ENCODE results near the gene ASMTL. TPM values are rescaled to one million over a fixed set of nuclear protein-coding genes. Genes with fewer than 3 reads are reported as not detected.

The ASMTL gene
- total and polyA plus RNA-seq, 2 of the 13 experiments (the other 11 are each of a cell fraction or from before 2014, with no cell fraction given) = 5.6 to 16.3 TPM

DNA sequence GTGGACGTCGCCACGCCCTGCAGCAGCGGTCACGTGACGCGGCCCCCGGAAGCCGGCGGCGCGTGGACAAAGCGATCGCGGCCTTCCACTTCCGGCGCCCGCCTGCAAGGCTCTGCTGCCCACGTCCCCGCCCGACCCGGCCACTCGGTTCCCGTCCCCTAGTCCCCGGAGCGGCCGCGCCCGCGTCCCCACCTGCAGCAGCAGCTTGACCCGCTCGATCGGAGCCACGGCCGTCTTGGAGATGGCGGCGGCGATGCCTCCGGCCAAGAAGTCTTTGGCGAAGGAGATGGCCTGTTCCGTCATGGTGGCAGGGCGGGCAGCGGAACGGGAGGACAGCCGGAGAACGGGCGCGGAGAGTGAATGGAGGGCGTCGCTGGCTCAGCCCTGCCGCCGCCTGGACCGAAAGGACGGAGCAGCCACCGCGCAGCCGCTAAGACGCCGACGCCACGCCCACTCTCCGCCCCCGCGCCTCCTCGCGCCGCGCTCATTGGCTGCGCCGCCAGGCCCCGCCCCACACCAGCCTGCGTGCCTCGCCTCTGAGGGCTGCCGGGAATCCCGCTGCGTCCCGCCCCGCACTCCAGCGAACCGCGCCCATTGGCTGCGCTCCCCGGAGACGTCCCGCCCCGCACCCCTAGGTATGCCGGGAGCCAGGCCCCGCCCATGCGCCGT, 60.9 kb downstream of the ASMTL start, which contains the start of gene SLC25A6 (continued):
- TF ChIP-seq CAMTA2 (CRISPR knock-in tag; IDR thresholded peaks at IDR 0.05; ENCODE audit: borderline replicate concordance) (peak; percentile 79), MIER3 (CRISPR knock-in tag; IDR thresholded peaks at IDR 0.05; ENCODE audit: borderline replicate concordance) (no peak), ZBTB3 (CRISPR knock-in tag; IDR thresholded peaks at IDR 0.05; ENCODE audit: borderline replicate concordance, low read depth) (no peak), ZNF33B (CRISPR knock-in tag; IDR thresholded peaks at IDR 0.05) (0 out of 2 replicates have a peak, but pooled peaks have one; percentile 49), U2AF2 (IDR thresholded peaks at IDR 0.05; ENCODE audit: low read depth, low read length) (0 out of 2 replicates have a peak, but pooled peaks have one; percentile 55), HNRNPUL1 (IDR thresholded peaks at IDR 0.05; ENCODE audit: low read depth, low read length) (no peak), KLF12 (CRISPR knock-in tag; IDR thresholded peaks at IDR 0.05; ENCODE audit: borderline replicate concordance) (peak; percentile 74; the same call in 1 of the 2 replicates), GZF1 (CRISPR knock-in tag; IDR thresholded peaks at IDR 0.05) (no peak), ZNF782 (CRISPR knock-in tag; IDR thresholded peaks at IDR 0.05; ENCODE audit: borderline replicate concordance) (peak; percentile 79; the same call in 1 of the 2 replicates), NFATC3 (CRISPR knock-in tag; IDR thresholded peaks at IDR 0.05) (no peak), GABPA (IDR thresholded peaks at IDR 0.05; ENCODE audit: low read depth, low read length) (no peak), GABPA (CRISPR knock-in tag; IDR thresholded peaks at IDR 0.05; ENCODE audit: low read depth) (no peak), ZNF749 (CRISPR knock-in tag; IDR thresholded peaks at IDR 0.05; ENCODE audit: borderline replicate concordance) (0 out of 2 replicates have a peak, but pooled peaks have one; percentile 38), HNRNPK (IDR thresholded peaks at IDR 0.05; ENCODE audit: low read depth, low read length, poor library complexity, severe bottlenecking) (peak; percentile 82), IRF1 (CRISPR knock-in tag; IDR thresholded peaks at IDR 0.05; ENCODE audit: low read depth) (no peak), ZNF317 (CRISPR knock-in tag; IDR thresholded peaks at IDR 0.05) (peak; percentile 75; the same call in 1 of the 2 replicates), HNRNPL (IDR thresholded peaks at IDR 0.05; ENCODE audit: low read depth, low read length) (peak; percentile 39; the same call in 1 of the 2 replicates), SMAD1 (CRISPR knock-in tag; IDR thresholded peaks at IDR 0.05; ENCODE audit: borderline replicate concordance, low read depth) (no peak), ZNF629 (CRISPR knock-in tag; conservative IDR thresholded peaks at IDR 0.05) (peak; percentile 25; the same call in 1 of the 2 replicates), EED (CRISPR knock-in tag; IDR thresholded peaks at IDR 0.05) (peak; percentile 99), FOXA1 (IDR thresholded peaks at IDR 0.05) (no peak), FOXA1 (CRISPR knock-in tag; IDR thresholded peaks at IDR 0.05) (no peak), SMYD3 (CRISPR knock-in tag; IDR thresholded peaks at IDR 0.05) (no peak), ZNF670 (CRISPR knock-in tag; IDR thresholded peaks at IDR 0.05; ENCODE audit: borderline replicate concordance) (no peak; the same call in 1 of the 2 replicates), CREM (IDR thresholded peaks at IDR 0.05) (no peak), CREM (CRISPR knock-in tag; IDR thresholded peaks at IDR 0.05) (no peak), HOMEZ (CRISPR knock-in tag; IDR thresholded peaks at IDR 0.05; ENCODE audit: low read depth) (no peak), HOXD1 (CRISPR knock-in tag; IDR thresholded peaks at IDR 0.05) (peak; percentile 49), NR2F2 (IDR thresholded peaks at IDR 0.05; ENCODE audit: borderline replicate concordance, low read depth) (no peak)
- TF ChIP-seq, protein P1, sequence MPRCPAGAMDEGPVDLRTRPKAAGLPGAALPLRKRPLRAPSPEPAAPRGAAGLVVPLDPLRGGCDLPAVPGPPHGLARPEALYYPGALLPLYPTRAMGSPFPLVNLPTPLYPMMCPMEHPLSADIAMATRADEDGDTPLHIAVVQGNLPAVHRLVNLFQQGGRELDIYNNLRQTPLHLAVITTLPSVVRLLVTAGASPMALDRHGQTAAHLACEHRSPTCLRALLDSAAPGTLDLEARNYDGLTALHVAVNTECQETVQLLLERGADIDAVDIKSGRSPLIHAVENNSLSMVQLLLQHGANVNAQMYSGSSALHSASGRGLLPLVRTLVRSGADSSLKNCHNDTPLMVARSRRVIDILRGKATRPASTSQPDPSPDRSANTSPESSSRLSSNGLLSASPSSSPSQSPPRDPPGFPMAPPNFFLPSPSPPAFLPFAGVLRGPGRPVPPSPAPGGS (CRISPR knock-in tag; IDR thresholded peaks at IDR 0.05) = peak; percentile 91
